MM.1S (cell line): Measurements from ENCODE around the gene SMPD3.

Experiments used
- DNase-seq: peaks from one replicate; pipeline ENCODE4 v3.0.0-alpha.2; 2015
- H2AFZ ChIP-seq: fragments of 300-600 bp; sonication (generic); 2 replicates; pipeline ENCODE4 v1.6.0; 2016; ENCODE audit warnings: antibody characterized with exemption, low read length
- H3F3A ChIP-seq: fragments of 300-600 bp; sonication (generic); 2 replicates; pipeline ENCODE4 v1.6.1; 2016; ENCODE audit warnings: mild to moderate bottlenecking, antibody characterized with exemption, low read length, moderate library complexity, mixed read lengths; ENCODE audit not compliant: insufficient read depth
- H3K27ac ChIP-seq: fragments of 300-600 bp; sonication (generic); 2 replicates; pipeline ENCODE4 v1.5.1; 2016; ENCODE audit warnings: mild to moderate bottlenecking, low read length
- H3K27me3 ChIP-seq: fragments of 300-600 bp; sonication (generic); replicated peaks from 2 replicates; pipeline ENCODE4 v1.6.0; 2016; ENCODE audit warnings: low read length; ENCODE audit not compliant: insufficient read depth
- H3K36me3 ChIP-seq: fragments of 300-600 bp; sonication (generic); replicated peaks from 2 replicates; pipeline ENCODE4 v1.6.1; 2016; ENCODE audit warnings: mild to moderate bottlenecking, low read length, mixed read lengths; ENCODE audit not compliant: insufficient read depth
- H3K4me1 ChIP-seq: fragments of 300-600 bp; sonication (generic); 2 replicates; pipeline ENCODE4 v1.6.1; 2016; ENCODE audit warnings: low read length, mixed read lengths
- H3K4me2 ChIP-seq: fragments of 300-600 bp; sonication (generic); 2 replicates; pipeline ENCODE4 v1.6.0; 2016; ENCODE audit warnings: low read depth, low read length
- H3K4me3 ChIP-seq: fragments of 300-600 bp; sonication (generic); 2 replicates; pipeline ENCODE4 v1.5.1; 2016; ENCODE audit warnings: low read length, mixed read lengths
- H3K79me2 ChIP-seq: fragments of 300-600 bp; sonication (generic); 2 replicates; pipeline ENCODE4 v1.6.1; 2016; ENCODE audit warnings: mixed run types, low read length, mixed read lengths
- H3K9ac ChIP-seq: fragments of 300-600 bp; sonication (generic); 2 replicates; pipeline ENCODE4 v1.6.1; 2016; ENCODE audit warnings: low read length, mixed read lengths
- H3K9me2 ChIP-seq: fragments of 300-600 bp; sonication (generic); replicated peaks from 2 replicates; pipeline ENCODE4 v1.6.1; 2016; ENCODE audit warnings: mild to moderate bottlenecking, low read length, mixed read lengths; ENCODE audit not compliant: insufficient read depth
- H3K9me3 ChIP-seq: fragments of 300-600 bp; sonication (generic); replicated peaks from 2 replicates; pipeline ENCODE4 v1.6.1; 2016; ENCODE audit warnings: mild to moderate bottlenecking, low read length, mixed read lengths; ENCODE audit not compliant: insufficient read depth
- H4K20me1 ChIP-seq: fragments of 300-600 bp; sonication (generic); 2 replicates; pipeline ENCODE4 v1.6.1; 2016; ENCODE audit warnings: mild to moderate bottlenecking, low read length, moderate library complexity, mixed read lengths; ENCODE audit not compliant: insufficient read depth
- EZH2 ChIP-seq: fragments of 300-600 bp; sonication (generic); optimal IDR thresholded peaks from 2 replicates; pipeline ENCODE3; 2017; ENCODE audit warnings: low read depth, mild to moderate bottlenecking, antibody characterized with exemption, low read length, mixed read lengths
- EZH2phosphoT487 ChIP-seq: fragments of 300-600 bp; sonication (generic); IDR thresholded peaks from 2 replicates; pipeline ENCODE4 v1.6.1; 2018; ENCODE audit warnings: antibody characterized with exemption, low read length
- TF ChIP-seq, protein P1 (sequence below): fragments of 300-600 bp; sonication (generic); IDR thresholded peaks from 2 replicates; pipeline ENCODE4 v1.5.1; 2016; ENCODE audit warnings: antibody characterized with exemption, low read length, mixed read lengths

SMPD3 gene

GRCh38 chr16:68384288-68385161, 63.8 kb downstream of the SMPD3 start:
- Histone ChIP-seq H2AFZ (peak overlapping the region; percentile 27), H3K9ac (peak overlapping the region; percentile 65), H3K79me2 (no peaks in the 10 kb centered on the region), H4K20me1 (no peaks in the 10 kb centered on the region), H3K9me2 (no peaks in the 10 kb centered on the region), H3K9me3 (no peaks in the 10 kb centered on the region), H3K27me3 (no peaks in the 10 kb centered on the region), H3F3A (peaks cover 32% of the 10 kb centered on the region), H3K27ac (peak overlapping the region; percentile 98), H3K4me1 (peaks cover 45% of the 10 kb centered on the region), H3K36me3 (no peaks in the 10 kb centered on the region), H3K4me2 (peak overlapping the region; percentile 73), H3K4me3 (peak overlapping the region; percentile 17)
- DNase-seq = peak; percentile 87
- TF ChIP-seq EZH2 = no peak
- TF ChIP-seq EZH2phosphoT487 = no peak
- TF ChIP-seq, protein P1, sequence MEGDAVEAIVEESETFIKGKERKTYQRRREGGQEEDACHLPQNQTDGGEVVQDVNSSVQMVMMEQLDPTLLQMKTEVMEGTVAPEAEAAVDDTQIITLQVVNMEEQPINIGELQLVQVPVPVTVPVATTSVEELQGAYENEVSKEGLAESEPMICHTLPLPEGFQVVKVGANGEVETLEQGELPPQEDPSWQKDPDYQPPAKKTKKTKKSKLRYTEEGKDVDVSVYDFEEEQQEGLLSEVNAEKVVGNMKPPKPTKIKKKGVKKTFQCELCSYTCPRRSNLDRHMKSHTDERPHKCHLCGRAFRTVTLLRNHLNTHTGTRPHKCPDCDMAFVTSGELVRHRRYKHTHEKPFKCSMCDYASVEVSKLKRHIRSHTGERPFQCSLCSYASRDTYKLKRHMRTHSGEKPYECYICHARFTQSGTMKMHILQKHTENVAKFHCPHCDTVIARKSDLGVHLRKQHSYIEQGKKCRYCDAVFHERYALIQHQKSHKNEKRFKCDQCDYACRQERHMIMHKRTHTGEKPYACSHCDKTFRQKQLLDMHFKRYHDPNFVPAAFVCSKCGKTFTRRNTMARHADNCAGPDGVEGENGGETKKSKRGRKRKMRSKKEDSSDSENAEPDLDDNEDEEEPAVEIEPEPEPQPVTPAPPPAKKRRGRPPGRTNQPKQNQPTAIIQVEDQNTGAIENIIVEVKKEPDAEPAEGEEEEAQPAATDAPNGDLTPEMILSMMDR = peak; percentile 81

DNA sequence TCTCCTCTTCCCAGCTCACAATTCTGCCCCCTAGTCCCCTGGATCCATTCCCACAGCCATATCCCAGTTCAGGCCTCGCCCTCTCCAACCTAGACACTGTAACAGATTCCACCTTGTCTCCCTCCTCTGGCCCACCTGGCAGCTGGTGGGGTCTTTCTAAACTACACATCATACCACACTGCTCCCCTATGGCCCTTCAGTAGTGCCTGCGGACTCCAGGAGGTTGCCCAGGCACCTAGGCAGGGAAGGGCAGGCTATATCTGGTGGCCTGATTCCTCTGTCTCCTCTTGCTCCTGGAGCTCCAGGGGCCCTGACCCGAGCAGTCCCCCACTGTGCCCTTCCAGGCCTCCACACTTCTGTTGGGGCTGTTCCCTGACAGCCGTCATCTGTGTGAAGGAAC, 64.5 kb downstream of the SMPD3 start:
- Histone ChIP-seq H3K79me2 (no peaks in the 10 kb centered on the region), H3K4me1 (peaks cover 45% of the 10 kb centered on the region), H3K9me3 (no peaks in the 10 kb centered on the region), H3K9ac (peak overlapping the region; percentile 65), H3F3A (peaks cover 32% of the 10 kb centered on the region), H3K27ac (peak overlapping the region; percentile 98), H3K9me2 (no peaks in the 10 kb centered on the region), H3K4me2 (peak overlapping the region; percentile 73), H4K20me1 (no peaks in the 10 kb centered on the region), H3K36me3 (no peaks in the 10 kb centered on the region), H3K4me3 (peak overlapping the region; percentile 17), H3K27me3 (no peaks in the 10 kb centered on the region), H2AFZ (no peak overlapping the region; the same call in 1 of the 2 replicates)
- DNase-seq = no peak
- TF ChIP-seq, protein P1 = no peak
- TF ChIP-seq EZH2 (no peak), EZH2phosphoT487 (no peak)

- Histone ChIP-seq H3K4me3 (no peak overlapping the region), H3K4me1 (peaks cover 45% of the 10 kb centered on the region), H3K36me3 (no peaks in the 10 kb centered on the region), H4K20me1 (no peaks in the 10 kb centered on the region), H3F3A (peaks cover 32% of the 10 kb centered on the region), H3K9me2 (no peaks in the 10 kb centered on the region), H3K9me3 (no peaks in the 10 kb centered on the region), H3K27me3 (no peaks in the 10 kb centered on the region), H3K9ac (no peak overlapping the region), H3K27ac (peak overlapping the region; percentile 98; the same call in 1 of the 2 replicates), H2AFZ (0 out of 2 replicates have a peak overlapping the region, but pooled peaks have one; percentile 6), H3K79me2 (no peaks in the 10 kb centered on the region), H3K4me2 (peak overlapping the region; percentile 7; the same call in 1 of the 2 replicates)
- peak; percentile 54 for DNase-seq
- TF ChIP-seq, protein P1 = peak; percentile 69
- TF ChIP-seq EZH2 (no peak), EZH2phosphoT487 (no peak)
Observed at GRCh38 chr16:68382296-68382718, 66.0 kb downstream of the SMPD3 start.
